CD4-positive, alpha-beta T cell treated with Interleukin-21 for 1 hour (primary cell): ENCODE data around the gene HYI.
"Not testable (repeated sequence)": the region's sequence is repeated elsewhere in the genome, so short reads cannot be mapped to it uniquely, and the experiment has no call there.

ENCODE experiments used
- DNase-seq: peaks from one replicate; pipeline ENCODE4 v3.0.0-alpha.2; 2020

Gene HYI, protein sequence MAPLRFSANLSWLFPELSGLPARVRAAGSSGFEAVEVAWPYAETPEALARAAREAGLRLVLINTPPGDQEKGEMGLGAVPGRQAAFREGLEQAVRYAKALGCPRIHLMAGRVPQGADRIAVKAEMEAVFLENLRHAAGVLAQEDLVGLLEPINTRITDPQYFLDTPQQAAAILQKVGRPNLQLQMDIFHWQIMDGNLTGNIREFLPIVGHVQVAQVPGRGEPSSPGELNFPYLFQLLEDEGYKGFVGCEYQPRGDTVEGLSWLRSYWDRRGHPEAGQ

DNA sequence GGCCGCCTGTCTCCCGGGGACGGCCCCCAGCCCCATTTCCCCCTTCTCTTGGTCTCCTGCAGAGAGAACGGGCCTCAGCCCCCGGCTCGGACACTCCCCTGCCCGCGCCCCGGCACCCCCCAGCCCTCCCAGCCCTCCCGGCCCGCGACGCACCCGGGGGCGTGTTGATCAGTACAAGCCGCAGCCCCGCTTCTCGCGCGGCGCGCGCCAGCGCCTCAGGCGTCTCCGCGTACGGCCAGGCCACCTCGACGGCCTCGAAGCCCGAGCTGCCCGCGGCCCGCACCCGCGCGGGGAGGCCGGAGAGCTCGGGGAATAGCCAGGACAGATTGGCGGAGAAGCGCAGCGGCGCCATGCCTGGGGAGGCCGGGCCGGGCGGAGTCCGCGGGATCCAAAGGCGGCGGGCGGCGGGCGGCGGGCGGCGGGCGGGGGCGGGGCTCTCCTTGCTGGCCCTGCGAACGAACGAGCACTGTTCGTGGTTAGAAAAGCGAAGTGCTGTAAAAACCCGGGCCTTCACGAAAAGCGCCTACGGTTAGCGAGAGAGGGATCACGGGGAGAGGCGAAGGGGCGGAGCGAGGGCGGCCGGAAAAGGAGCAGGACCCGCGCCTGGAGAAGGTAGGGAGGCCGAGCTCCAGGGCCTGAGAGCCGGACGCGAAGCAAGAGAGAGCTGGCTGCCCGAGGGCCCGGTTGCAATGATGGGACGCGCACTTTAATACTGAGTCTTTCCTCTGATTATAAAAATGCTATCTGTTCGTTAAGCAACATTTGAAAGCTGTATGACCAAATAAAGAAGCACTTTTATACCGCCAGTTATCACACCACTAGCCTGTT is at the start of gene HYI:
TSS of gene HYI (minus strand) at position 490 of the 828 bp plus-strand sequence. CDS start at position 352, 138 bp downstream.
- DNase-seq = peak; percentile 76

DNA sequence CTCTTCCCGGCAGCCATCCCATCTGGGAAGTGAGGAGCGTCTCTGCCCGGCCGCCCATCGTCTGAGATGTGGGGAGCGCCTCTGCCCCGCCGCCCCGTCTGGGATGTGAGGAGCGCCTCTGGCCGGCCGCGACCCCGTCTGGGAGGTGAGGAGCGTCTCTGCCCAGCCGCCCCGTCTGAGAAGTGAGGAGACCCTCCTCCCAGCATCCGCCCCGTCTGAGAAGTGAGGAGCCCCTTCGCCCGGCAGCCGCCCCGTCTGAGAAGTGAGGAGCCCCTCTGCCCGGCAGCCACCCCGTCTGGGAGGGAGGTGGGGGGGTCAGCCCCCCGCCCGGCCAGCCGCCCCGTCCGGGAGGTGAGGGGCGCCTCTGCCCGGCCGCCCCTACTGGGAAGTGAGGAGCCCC is 48.1 kb upstream of the HYI start:
- not testable (repeated sequence) for DNase-seq

DNA sequence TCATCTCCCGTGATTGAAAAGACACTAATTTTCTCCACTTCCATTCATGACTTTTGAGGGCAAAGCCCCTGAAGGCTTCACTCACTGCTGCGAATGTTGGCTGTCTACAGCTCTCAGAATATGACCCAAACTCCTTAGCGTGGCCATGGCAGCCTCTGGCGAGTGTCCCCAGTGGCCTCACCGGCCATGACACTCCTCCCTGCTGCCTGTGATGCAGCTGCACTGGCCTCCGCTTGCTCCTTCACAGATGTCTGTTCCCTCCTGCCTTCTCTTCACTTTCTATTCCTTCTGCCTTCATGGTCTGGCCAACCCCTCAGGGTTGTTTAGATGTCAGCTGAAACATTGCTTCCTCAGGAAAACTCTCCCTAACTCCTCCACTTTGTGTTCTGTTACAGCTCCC is 46.2 kb upstream of the HYI start:
- DNase-seq = no peak

DNA sequence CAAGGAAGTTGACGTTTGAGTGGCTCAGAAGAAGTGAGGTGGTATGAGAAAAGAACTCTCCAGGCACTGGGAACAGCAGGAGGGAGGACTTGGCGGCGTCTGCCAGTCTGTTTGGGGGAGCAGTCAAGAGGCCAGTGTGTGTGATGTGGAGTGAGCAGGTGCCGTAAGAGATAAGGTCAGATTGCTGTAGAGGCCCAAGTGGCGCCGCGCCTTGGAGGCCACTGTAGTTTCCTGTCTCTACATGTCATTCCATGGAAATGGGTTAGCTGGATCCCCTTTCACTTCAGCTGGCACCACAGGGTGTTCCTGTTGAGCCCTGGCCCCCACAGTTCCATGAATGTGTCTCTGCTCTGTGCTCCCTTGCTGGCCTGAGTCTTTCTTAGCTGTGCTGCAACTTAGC is 41.5 kb upstream of the HYI start:
- no peak for DNase-seq

DNA sequence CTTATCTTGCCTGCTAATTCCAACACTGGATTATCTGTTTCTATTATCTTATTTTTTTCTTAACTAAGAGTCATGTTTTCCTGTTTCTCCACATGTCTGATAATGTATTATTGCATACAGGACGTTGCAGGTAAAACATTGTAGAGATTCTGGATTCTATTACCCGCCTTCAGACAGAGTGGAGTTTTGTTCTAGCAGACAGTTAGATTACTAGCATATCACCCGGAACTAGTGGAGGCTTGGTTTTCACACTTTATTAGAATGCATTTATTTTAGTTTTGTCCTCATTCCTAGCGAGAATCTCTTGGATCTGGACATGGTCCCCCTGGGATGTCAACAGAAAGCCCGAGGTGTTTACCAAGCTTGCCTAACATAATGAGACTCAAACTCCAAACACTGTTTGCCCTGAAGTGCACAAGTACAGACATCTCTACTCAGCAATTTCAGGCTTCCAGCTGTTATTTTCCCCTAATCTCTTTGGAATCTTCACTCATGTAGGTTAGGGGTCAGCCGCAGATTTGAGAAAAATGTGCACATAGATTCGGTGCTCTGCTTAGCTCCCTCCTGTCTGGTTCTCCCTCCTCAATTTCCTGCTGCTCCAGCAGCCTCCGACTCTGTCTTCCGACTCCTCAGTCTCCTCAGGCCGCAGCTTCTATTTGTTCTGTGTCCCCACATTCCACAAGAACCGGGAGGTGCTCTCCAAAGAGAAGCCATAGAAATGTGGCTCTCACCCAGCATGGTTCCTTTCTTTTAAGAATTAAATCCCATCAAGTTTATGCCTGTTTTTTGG is 40.1 kb upstream of the HYI start:
- DNase-seq = no peak

DNA sequence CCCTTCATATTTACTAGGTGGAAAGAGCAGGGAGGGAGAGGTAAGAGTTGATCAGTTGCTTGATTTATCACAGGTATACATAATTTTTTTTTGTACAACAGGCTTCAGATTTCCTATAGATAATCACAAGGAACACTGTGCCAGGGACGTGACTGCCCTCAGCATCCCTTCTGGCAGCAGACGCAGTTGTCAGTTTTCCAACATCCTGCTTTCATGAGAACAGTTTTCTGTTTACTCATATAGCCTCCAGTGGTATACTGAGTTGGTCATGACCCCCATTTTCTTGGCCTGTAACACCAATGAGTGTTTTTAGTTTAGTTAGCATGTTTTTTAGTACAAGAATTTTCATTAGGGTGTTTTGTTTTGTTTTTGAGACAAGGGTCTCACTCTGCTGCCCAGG is 39.1 kb upstream of the HYI start:
- DNase-seq = no peak

DNA sequence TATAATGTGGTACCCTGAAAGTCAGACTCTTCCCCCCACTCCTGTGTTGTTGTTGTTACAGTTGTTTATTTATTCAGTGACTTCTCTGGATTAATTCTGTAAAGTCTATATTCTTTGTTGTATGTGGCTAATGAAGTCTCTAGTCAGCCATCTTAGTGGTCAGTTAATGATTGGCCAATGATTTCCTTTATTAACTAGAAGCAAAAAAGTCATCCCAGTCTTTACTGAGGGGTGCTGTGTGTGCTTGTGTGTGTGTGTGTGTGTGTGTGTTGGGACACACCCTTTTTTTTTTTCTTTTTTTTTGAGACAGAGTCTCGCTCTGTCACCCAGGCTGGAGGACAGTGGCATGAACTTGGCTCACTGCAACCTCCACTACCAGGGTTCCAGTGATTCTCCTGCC is 37.3 kb upstream of the HYI start:
- no peak for DNase-seq

DNA sequence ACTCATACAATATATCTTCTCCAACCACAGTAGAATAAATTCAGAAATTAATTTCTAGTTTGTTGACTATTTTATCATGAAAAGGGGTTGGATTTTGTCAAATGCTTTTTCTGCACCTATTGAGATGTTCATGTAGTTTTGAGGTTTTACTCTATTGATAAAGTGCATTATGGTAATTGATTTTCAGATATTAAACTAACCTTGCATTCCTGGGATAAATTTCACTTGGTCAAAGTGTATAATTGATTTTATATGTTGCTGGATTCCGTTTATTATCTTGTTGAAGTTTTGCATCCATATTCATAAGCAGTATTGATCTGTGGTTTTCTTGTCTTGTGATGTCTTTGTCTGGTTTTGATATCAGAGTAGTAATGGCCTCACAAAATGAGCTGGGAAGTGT is 34.4 kb upstream of the HYI start:
- no peak for DNase-seq

DNA sequence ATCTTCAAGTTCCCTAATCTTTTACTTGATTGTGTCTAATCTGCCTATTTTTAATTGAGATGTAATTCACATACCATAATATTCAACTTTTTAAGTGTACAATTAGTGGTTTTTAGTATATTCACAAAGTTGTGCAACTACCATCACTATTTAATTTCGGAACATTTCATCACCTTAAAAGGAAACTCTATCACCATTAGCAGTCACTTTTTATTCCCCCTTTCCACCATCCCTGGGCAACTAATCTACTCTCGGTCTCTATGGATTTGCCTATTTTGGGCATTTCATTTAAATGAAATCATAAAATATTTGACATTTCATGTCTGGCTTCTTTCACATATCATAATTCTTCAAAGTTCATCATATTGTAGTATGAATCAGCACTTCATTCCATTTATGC is 30.6 kb upstream of the HYI start:
- DNase-seq = no peak

DNA sequence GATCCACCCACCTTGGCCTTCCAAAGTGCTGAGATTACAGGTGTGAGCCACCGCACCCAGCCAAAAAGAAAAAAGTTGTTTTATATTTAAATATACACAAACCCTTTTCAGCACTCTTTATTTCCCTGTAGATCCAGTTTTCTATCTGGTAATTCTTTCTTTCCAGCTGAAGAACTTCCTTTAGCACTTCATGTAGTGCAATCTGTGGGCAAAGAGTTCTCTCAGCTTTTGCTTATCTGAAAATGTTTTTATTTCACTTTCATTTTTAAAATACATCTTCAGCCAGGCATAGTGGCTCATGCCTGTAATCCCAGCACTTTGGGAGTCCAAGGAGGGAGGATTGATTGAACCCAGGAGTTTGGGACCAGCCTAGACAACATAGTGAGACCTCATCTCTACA is 28.5 kb upstream of the HYI start:
- DNase-seq = no peak

DNA sequence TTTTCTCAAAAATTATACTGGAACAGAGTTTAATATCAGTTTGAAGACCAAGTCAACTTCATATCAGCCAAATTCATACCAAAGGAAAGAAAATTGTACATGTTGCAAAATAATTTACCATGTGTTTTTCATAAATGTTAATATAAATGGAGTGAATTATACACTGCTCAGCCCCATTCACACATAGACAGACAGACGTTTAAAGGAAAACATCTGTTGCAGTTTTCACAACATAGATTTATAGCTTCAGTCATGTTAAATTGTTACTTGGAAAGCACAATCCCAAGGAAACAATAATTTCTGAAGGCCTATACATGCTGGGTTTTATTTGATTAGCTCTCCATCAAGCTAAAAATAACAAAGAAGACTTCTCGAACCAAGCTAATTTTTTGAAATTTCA is 27.8 kb upstream of the HYI start:
- no peak for DNase-seq

DNA sequence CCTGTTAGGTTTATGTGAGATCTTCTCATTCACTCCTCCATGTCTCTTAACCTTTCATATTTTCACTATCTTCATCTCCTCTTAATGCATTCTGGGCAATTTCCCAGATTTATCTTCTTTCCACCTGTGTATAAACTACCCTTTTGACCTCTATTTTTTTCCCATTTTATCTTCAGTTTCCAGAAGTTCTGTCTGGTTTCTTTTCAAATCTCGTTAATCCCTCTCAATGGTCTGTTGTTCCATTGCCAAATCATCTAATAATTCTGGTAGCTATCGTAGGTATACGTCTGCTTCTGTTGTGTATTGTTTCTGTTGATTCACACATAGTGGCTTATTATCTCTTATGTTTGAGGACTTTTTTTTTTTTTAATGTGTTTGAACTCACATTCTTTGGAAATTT is 25.7 kb upstream of the HYI start:
- no peak for DNase-seq

DNA sequence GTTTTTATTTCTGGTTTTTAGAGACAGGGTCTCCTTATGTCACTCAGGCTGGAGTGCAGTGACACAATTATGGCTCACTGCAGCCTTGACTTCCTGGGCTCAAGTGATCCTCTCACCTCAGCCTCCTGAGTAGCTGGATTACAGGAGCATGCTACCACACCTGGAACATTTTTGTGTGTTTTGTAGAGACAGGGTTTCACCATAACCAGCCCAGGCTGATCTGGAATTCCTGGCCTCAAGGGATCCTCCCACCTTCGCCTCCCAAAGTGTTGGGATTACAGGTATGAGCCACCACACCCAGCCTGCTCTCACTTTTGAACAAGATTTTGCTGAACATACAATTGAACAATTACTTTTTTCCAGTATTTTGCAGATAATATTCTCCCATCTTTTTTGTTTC is 24.0 kb upstream of the HYI start:
- no peak for DNase-seq

DNA sequence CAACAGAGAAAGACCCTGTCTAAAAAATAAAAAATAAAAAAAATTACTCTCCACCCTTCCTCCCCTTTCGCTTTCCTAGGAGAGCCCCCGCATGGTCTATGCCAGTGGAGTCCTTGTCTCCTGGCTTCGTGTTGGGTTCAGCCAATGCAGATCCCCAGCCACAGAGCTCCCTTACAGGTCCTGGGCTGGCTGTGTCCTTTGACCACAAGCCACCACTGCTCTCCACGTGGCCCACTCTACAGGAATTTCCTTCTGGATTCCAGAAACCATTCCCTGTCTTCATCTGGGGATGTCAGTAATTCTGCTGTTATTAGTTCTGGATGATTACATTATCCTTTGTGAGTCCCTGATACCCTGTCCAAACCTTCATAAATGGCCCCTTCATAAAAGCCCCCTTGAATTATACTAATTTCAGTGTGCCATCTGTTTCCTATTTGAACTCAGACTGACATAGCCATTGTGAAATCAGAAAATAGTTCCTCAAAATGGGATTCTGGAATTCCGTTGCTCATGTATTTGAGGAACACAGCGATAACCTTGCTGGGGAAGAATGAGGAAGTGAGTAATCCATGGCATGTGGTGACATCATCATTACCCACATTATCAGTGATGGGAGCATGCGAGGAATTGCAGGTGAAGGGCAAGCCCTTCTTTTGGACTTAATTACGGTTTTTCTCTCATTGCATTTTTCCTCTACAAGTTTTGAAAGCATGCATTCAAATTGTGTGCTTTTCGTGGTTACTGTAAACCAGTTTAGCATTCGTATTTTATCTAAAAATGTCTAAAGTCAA is 22.1 kb upstream of the HYI start:
- DNase-seq = not testable (repeated sequence)

DNA sequence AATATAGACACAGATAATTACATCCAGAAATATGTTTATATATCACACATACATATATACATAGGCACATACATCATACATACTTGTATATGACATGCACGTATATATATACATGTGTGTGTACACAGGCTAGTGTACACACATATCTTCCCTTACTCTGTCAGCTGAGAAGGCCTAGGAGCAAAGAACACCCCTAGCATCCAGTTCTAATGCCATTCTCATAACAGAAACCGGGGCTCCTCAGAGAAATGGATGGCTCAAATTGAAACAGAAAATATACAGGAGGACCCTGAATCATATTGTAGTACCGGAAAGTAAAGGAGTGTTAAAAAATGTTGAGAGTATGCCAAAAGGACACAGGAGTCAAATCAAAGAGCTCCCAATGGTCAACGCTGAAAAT is 19.7 kb upstream of the HYI start:
- DNase-seq = no peak

DNA sequence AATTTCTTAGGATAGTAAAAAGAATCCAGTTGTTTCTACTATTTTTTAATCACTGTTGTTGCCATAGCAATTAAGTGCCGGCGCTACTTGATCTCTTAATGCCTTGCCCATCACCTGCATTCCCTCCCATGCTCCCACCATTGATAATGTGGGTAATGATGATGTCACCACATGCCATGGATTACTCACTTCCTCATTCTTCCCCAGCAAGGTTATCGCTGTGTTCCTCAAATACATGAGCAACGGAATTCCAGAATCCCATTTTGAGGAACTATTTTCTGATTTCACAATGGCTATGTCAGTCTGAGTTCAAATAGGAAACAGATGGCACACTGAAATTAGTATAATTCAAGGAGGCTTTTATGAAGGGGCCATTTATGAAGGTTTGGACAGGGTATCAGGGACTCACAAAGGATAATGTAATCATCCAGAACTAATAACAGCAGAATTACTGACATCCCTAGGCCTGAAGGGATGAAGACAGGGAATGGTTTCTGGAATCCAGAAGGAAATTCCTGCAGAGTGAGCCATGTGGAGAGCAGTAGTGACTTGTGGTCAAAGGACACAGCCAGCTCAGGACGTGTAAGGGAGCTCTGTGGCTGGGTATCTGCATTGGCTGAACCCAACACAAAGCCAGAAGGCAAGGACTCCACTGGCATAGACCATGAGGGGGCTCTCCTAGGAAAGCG is 18.9 kb upstream of the HYI start:
- DNase-seq = not testable (repeated sequence)

DNA sequence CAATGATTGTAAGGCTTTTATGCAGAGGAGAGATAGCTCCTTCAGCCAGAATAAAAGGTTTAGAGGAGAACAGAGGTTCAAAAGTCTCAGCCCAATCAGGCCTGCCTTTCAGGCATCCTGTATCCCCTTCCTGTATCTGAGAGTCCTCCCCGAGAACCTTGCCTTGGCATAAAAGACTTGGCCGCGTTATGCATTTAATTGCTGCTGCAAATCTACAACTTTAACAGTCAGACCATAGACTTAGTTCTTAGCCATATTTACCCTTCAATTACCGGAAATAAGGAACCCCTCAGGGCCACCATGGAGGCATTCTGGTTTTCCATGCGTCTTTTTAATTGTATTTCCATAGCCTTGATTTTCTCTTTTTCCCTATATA is 18.3 kb upstream of the HYI start:
- no peak for DNase-seq

DNA sequence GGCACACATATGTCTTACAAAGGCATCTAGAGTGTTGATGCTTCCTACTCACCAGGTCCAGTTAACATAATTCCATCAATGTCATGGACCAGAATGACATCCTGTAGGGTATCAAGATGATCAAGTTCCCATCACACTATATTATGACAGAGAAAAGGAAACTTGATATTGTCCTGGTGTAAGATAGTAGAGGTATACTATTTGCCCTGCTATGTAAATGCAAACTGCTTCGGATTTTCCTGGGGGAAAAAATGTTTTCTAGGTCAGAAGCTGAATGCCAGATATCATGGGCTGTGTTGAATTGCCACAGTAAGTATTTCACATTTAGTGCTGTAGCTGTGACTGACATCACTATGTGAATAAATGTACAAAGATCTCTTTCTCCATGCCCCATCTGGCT is 16.2 kb upstream of the HYI start:
- no peak for DNase-seq

DNA sequence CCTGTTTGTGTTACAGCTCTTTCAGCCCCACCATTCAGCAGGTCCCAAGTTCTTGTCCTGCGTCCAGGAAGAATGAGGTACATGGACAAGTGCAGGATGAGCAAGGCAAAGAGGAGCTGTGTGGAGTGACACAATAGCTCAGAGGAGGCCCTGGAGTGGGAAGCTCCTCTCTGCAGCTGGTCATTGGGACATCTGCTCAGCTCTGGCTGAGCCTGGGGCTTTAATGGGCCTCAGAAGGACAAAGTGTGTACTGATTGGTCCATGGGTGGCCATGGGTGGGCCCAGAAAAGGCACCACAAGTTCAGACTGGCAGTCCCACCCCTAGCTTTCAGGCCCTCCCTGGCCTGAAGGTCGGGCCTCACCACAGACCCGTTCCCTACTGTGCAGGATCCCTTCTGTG is 14.7 kb upstream of the HYI start:
- no peak for DNase-seq

DNA sequence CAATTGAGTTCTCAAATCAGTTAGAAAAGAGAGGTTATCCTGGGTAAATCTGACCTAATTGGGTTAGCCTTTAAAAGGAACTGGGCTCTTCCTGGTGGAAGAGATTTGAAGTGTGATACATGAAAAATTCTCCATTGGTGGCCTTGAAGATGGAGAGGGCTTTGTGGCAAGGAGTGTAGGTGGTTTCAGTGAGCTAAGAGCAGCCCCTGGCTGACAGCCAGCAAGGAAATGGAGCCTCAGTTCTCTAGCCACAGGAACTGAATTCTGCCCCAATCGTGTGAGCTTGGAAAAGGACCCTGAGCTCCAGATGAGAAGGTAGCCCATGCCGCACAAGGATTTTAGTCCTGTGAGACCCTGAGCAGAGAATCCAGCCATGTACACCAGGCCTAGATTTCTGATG is 12.7 kb upstream of the HYI start:
- no peak for DNase-seq

DNA sequence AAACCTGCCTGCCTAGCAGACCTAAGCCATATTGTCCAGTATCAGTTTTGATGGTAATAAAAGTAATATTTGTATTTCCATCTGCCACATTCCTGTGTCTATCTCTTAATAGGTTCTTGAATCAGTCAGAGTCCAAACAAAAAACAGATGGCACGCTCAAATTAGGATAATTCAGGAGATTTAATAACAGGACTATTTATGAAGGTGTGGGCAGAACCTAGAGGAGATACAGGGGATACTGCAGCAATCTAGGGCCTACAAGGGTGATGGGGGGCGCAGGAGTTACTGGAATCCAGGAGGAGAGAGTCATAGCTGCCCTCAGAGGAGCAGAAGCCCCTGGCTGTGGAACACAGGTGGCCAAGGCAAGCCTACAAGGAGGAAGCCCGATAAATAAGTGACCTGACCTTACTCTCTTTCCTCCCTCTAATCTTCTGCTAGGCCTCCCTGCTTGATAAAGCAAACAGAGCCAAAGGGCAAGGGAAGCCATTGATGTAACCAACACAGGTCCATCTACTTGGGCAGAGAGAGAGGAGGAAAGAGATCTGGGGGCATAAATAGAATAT is 11.9 kb upstream of the HYI start:
- no peak for DNase-seq
